IPS-20b (cell line): ENCODE data around the gene AFAP1.

Experiments
- H3K27ac ChIP-seq: one replicate; pipeline ENCODE4 v1.5.1; 2013; ENCODE audit warnings: low read length
- H3K27me3 ChIP-seq: 2 replicates; pipeline ENCODE4 v1.6.1; 2013; ENCODE audit warnings: mild to moderate bottlenecking, low read length, inconsistent platforms; ENCODE audit not compliant: insufficient read depth
- H3K36me3 ChIP-seq: 2 replicates; pipeline ENCODE4 v1.6.1; 2013; ENCODE audit warnings: low read depth, mild to moderate bottlenecking, inconsistent platforms, low read length, moderate library complexity; ENCODE audit not compliant: insufficient read depth
- H3K4me1 ChIP-seq: 2 replicates; pipeline ENCODE4 v1.6.1; 2013; ENCODE audit warnings: mild to moderate bottlenecking, control low read depth, inconsistent platforms, low read length, moderate library complexity; ENCODE audit not compliant: insufficient read depth
- H3K4me3 ChIP-seq: 2 replicates; pipeline ENCODE4 v1.5.1; 2013; ENCODE audit warnings: mild to moderate bottlenecking, low read length, inconsistent platforms
- H3K9ac ChIP-seq: 2 replicates; pipeline ENCODE4 v1.6.1; 2013; ENCODE audit warnings: low read depth, mild to moderate bottlenecking, inconsistent platforms, low read length, moderate library complexity
- H3K9me3 ChIP-seq: 2 replicates; pipeline ENCODE4 v1.6.1; 2013; ENCODE audit warnings: mild to moderate bottlenecking, low read depth, low read length, inconsistent platforms; ENCODE audit not compliant: insufficient read depth

Gene AFAP1

DNA sequence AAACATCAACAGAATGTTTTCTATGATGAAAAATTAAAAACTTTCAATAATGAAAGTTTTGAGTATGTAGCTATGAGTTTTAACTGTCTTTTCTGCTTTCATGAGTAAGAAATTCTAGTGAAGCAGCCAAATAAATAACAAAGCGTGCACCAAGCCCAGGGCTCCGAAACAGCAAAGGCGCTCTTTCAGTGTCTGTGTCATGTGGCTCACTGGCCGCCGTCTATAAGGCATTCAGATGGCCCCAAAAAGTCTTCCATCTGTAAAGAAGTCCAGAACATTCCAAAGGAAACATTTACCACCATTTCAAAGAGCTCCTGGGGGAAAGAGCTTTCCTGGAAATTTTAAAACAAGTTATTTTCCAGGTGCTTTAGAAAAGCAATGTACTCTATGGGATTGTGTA, 139.9 kb downstream of the AFAP1 start:
- Histone ChIP-seq H3K9ac (no peak overlapping the region), H3K36me3 (peaks cover 40% of the 10 kb centered on the region), H3K4me1 (no peaks in the 10 kb centered on the region; the same call in 1 of the 2 replicates), H3K27me3 (no peaks in the 10 kb centered on the region), H3K27ac (no peak overlapping the region), H3K9me3 (no peaks in the 10 kb centered on the region; the same call in 1 of the 2 replicates), H3K4me3 (no peak overlapping the region)

DNA sequence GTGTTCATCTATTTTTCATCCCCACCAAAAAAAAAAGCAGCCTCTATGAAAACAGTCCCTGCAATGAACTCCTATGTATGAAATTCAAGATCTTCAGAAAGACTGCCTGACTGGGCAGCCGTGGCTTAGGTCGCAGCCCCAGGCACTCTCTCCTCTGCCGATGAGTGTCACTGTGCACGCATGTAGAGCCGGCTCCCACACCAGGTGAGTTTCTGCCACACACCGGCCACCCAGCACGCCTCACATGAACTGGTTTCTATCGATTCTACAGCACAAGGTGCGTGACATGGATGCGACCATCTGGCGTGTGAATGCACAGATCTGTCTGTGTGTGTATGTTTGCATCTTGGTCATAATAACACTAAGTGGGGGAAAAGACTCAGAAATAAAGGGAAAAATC, 140.4 kb downstream of the AFAP1 start:
- H3K27me3 ChIP-seq, result no peaks in the 10 kb centered on the region
- H3K27ac ChIP-seq, result no peak overlapping the region
- H3K4me3 ChIP-seq, result no peak overlapping the region
- H3K9ac ChIP-seq, result no peak overlapping the region
- no peaks in the 10 kb centered on the region; the same call in 1 of the 2 replicates for H3K9me3 ChIP-seq
- peaks cover 40% of the 10 kb centered on the region for H3K36me3 ChIP-seq
- no peaks in the 10 kb centered on the region; the same call in 1 of the 2 replicates for H3K4me1 ChIP-seq

DNA sequence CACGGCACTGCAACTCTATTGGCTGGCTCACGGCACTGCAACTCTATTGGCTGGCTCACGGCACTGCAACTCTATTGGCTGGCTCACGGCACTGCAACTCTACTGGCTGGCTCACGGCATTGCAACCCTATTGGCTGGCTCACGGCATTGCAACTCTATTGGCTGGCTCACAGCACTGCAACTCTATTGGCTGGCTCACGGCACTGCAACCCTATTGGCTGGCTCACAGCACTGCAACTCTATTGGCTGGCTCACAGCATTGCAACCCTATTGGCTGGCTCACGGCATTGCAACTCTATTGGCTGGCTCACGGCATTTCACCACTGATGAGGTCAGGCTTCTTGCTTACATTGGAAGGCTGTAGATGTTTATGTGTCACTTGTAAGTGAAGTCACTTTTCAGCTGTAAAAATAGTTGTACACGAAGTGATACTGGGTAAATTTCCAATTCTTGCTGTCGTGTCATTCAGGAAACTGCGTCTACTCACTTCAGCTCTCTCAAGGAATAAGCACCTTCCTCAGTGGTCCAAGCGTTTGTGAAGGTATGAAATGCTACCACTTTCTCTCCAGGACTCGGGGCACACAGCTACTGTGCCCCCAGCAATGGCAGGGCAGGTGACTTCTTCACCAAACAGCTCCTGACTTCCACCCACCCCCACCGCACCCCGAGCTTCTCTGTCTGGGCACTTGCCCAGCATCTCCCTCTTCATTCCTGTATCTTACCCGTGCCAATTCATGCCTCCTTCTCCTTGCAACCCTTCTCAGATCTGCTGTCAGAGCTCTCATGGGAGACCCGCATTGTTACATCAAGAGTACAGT, 141.3 kb downstream of the AFAP1 start:
- H3K36me3 ChIP-seq, result peaks cover 46% of the 10 kb centered on the region
- no peaks in the 10 kb centered on the region; the same call in 1 of the 2 replicates for H3K9me3 ChIP-seq

DNA sequence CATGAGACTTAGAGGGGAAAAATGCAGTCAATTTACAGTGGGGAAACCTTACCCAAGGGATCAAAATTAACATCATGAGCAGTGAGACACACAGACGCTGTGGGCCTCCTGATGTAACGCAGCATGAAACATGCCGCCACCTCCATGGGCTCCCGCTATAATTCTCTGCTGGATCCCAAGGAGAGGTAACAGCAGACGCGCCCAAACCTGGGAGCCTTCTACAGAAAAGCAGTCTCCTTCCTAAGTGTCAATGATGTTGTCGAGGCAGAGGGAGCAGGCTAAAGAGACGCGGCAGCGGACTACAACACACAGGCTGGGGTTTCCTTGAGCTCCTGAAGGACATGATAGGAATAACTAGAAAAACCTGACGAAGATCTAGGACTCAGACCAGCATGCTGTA, 142.3 kb downstream of the AFAP1 start:
- H3K27ac ChIP-seq, result no peak overlapping the region
- H3K4me1 ChIP-seq, result no peaks in the 10 kb centered on the region
- no peaks in the 10 kb centered on the region; the same call in 1 of the 2 replicates for H3K9me3 ChIP-seq
- no peaks in the 10 kb centered on the region for H3K27me3 ChIP-seq
- H3K4me3 ChIP-seq, result no peak overlapping the region
- H3K36me3 ChIP-seq, result peaks cover 50% of the 10 kb centered on the region
- no peak overlapping the region for H3K9ac ChIP-seq

More for the DNA sequence above, 141.3 kb downstream of the AFAP1 start:
- Histone ChIP-seq H3K27ac (no peak overlapping the region), H3K4me1 (no peaks in the 10 kb centered on the region), H3K27me3 (no peaks in the 10 kb centered on the region), H3K9ac (no peak overlapping the region), H3K4me3 (no peak overlapping the region)

DNA sequence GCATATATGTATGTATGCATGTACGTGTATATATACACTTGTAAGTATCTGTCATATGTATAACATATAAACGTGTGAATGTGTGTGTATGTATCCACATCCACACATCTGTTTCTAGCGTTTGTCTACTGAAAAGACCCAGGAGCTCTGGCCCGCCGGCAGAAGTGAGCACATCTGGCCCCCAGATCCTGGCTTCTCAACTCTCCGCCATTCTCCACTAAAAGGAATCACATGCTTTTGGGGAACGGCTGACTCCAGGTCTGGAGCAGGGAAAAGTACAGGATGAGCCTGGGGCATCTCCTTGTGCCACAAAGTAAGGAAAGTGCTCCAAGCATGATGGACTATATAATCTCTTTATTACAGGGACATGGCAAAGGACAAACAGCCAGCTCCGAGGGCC, 143.7 kb downstream of the AFAP1 start:
- Histone ChIP-seq H3K36me3 (peaks cover 53% of the 10 kb centered on the region), H3K9ac (no peak overlapping the region), H3K27me3 (no peaks in the 10 kb centered on the region), H3K27ac (no peak overlapping the region), H3K4me3 (no peak overlapping the region), H3K4me1 (no peaks in the 10 kb centered on the region), H3K9me3 (no peaks in the 10 kb centered on the region; the same call in 1 of the 2 replicates)

DNA sequence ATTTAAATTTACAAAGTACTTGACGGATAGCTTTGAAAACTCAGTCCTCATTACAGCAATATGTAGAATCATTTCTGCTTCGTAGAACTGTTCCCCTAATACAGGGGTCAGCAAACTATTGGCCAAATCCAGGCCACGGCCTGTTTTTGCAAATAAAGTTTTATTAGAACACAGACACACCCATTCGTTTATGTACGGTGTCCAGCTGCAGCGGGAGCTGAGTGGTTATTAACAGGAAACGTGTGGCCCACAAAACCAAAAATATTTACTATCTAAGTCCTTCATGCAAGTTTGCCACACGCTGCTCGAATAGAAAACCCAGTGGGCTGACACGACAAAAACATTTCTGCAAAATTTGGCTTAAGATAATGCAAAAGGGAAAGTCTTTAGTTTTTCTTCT, 146.5 kb downstream of the AFAP1 start:
- Histone ChIP-seq H3K4me3 (no peak overlapping the region), H3K9ac (no peak overlapping the region), H3K9me3 (no peaks in the 10 kb centered on the region), H3K36me3 (peaks cover 25% of the 10 kb centered on the region), H3K27me3 (no peaks in the 10 kb centered on the region), H3K27ac (no peak overlapping the region), H3K4me1 (no peaks in the 10 kb centered on the region)

DNA sequence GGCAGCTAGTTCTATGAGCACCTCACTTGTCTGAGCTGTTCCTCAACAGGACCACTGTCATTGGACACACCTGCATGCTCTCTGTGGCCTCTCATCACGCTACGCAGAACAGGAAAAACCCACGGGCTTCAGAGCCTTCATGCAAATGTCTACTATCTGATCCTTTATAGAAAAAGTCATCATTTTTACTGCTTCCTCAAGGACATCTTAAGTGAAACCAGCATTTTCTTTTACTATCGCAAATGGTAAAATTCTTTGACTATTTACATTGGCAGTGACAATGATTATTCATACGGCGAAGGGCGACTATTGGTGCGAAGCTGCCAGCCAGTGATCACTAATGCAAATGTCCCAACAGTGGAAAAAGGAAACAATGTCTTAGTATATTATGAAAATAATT, 147.0 kb downstream of the AFAP1 start:
- Histone ChIP-seq H3K27me3 (no peaks in the 10 kb centered on the region), H3K4me3 (no peak overlapping the region), H3K4me1 (no peaks in the 10 kb centered on the region), H3K9ac (no peak overlapping the region), H3K27ac (no peak overlapping the region), H3K9me3 (no peaks in the 10 kb centered on the region), H3K36me3 (peaks cover 24% of the 10 kb centered on the region)

DNA sequence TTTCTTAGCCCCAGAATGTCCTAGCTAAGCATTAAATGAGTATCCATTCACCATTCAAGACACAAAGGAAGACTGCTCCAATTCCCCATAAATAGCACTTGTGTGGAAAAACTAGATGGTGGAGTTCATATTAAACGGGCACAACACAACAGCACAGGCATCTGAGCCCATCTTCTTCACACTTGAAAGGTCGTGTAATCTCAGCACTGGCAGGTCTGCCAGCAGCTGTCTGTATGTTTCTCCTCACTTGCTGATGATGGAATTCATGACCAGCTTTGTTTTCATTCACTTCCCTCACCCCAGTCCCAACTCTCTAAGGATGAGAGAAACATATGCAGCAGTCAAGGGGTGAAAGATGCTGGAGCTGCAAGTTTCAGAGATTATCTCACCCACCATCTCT, 148.7 kb downstream of the AFAP1 start:
- H3K27ac ChIP-seq, result no peak overlapping the region
- H3K9ac ChIP-seq, result no peak overlapping the region
- H3K4me1 ChIP-seq, result no peaks in the 10 kb centered on the region
- no peak overlapping the region for H3K4me3 ChIP-seq
- H3K9me3 ChIP-seq, result no peaks in the 10 kb centered on the region
- H3K36me3 ChIP-seq, result peaks cover 17% of the 10 kb centered on the region
- no peaks in the 10 kb centered on the region for H3K27me3 ChIP-seq

DNA sequence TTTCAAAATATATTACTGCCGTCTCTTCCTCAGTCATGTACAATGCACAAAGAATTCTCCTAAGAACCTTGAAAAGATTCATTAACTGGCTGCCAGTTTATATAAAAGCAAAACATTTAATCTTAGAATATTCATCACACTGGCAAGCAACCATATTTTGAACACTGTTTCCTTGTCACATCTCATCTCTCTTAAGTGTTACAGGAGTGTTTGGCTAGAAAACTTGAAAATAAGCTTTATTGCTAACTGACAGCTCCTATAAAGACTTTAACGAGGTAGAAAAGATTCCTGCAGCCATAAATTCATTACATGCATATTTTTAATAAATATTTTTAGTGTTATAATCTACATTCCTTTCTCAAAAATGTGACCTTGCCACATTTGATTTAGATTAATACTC, 149.6 kb downstream of the AFAP1 start:
- Histone ChIP-seq H3K36me3 (peaks cover 19% of the 10 kb centered on the region), H3K27ac (no peak overlapping the region), H3K4me3 (no peak overlapping the region), H3K9me3 (no peaks in the 10 kb centered on the region), H3K4me1 (no peaks in the 10 kb centered on the region), H3K27me3 (no peaks in the 10 kb centered on the region), H3K9ac (no peak overlapping the region)

DNA sequence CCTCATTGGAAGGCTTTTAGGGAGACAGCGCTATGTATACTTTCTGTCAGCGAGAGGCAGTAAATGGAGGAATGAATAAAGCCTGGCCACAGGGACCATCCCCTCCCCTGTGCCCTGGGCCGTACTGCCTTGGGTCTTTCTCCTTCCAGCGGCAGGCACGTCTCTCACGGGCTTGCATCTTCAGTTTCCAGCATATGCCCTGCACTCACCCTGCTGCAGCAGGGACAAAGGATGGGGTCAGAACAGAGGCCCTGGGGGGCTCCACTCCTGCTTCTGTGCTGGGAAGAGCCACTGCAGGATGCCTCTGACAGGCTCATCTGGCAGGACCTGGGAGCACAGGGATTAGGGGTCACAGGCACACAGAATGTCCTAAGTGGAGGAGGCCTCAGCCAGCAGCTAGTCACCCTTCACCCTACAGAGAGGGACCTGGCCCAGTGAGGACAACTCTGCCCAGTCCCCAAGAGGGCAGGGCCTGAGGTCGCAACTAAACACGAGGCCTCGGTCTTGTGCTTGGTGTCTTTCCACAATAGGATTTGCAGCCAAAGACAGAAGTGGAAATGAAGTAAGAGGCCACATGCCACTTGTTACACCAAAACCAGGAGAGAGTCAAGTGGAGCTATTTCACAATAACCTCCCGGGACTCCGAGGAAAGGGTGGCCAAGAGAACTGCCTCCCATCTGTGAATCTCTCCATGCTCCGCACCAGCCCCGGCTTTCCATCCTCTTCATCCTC, 150.8 kb downstream of the AFAP1 start:
- no peak overlapping the region for H3K9ac ChIP-seq
- no peaks in the 10 kb centered on the region for H3K9me3 ChIP-seq
- H3K4me1 ChIP-seq, result no peaks in the 10 kb centered on the region
- no peak overlapping the region for H3K27ac ChIP-seq
- no peak overlapping the region for H3K4me3 ChIP-seq
- no peaks in the 10 kb centered on the region for H3K27me3 ChIP-seq
- H3K36me3 ChIP-seq, result peaks cover 20% of the 10 kb centered on the region

DNA sequence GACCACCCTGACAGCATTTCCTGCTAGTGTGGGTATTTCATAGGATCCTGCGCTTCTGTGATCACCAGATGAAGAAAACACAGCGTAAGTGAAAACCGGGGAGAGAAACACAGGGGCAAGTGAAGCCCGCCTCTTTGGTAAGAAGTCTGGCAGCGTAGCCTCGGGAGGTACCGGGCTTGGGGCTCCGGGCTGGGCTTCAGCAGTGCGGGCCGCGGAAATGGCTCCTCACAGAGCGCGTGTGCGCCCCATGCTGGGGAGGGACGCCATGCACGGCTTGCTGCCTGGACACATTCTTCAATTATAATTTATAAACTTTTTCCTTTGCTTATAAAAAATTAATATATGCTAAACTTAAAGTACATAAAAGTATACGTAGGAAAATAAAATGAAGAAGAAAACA, 151.5 kb downstream of the AFAP1 start:
- no peak overlapping the region for H3K4me3 ChIP-seq
- H3K9ac ChIP-seq, result no peak overlapping the region
- H3K36me3 ChIP-seq, result peaks cover 14% of the 10 kb centered on the region
- H3K27ac ChIP-seq, result no peak overlapping the region
- H3K27me3 ChIP-seq, result no peaks in the 10 kb centered on the region
- no peaks in the 10 kb centered on the region for H3K4me1 ChIP-seq
- H3K9me3 ChIP-seq, result no peaks in the 10 kb centered on the region

DNA sequence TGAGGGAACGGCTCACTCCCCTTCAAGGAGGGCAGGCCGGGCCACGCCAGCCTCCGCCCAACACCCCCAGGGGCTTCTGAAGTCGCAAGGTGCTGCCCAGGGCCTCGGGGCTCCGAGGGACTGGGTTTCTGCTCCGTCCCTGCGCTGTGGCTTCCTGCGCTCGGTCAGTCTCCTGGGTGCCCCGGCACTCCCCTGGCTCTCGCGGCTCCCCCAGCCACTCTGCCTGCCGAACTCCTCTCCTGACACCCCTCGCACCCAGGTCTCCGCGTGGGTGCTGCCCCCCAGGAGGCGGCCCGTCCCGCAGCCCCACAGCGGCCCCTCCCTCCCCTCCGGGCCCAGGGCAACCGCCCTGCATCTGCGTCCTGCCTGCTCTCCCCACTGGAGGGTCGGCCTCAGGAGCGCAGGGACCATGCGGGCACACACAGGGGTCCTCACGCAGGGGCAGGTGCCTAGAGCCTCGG, 151.9 kb downstream of the AFAP1 start:
- no peaks in the 10 kb centered on the region for H3K4me1 ChIP-seq
- H3K4me3 ChIP-seq, result no peak overlapping the region
- no peak overlapping the region for H3K9ac ChIP-seq
- H3K27ac ChIP-seq, result no peak overlapping the region
- no peaks in the 10 kb centered on the region for H3K9me3 ChIP-seq
- no peaks in the 10 kb centered on the region for H3K27me3 ChIP-seq
- H3K36me3 ChIP-seq, result peaks cover 12% of the 10 kb centered on the region; the same call in 1 of the 2 replicates
